ENCODE measurements around the gene CXCR3.
"Not testable (repeated sequence)": the region's sequence is repeated elsewhere in the genome, so short reads cannot be mapped to it uniquely, and the experiment has no call there.

The CXCR3 gene

DNA sequence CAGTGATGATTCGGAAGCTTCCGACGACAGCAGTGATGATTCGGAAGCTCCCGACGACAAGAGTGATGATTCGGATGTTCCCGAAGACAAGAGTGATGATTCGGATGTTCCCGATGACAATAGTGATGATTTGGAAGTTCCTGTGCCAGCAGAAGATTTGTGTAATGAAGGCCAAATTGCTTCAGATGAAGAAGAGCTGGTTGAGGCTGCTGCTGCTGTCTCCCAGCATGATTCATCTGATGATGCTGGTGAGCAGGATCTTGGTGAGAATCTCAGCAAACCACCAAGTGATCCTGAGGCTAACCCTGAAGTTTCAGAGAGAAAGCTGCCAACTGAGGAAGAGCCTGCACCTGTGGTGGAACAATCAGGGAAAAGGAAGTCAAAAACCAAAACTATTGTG, 14.2 kb downstream of the CXCR3 start:
- H3K36me3 ChIP-seq (ENCODE audit: control insufficient read depth, insufficient read depth, low read length), result no peaks in the 10 kb centered on the region
- H3K9me3 ChIP-seq (ENCODE audit: control insufficient read depth, low read length), result no peaks in the 10 kb centered on the region
- H3K4me1 ChIP-seq (ENCODE audit: control insufficient read depth, insufficient read depth, low read length), result no peaks in the 10 kb centered on the region

DNA sequence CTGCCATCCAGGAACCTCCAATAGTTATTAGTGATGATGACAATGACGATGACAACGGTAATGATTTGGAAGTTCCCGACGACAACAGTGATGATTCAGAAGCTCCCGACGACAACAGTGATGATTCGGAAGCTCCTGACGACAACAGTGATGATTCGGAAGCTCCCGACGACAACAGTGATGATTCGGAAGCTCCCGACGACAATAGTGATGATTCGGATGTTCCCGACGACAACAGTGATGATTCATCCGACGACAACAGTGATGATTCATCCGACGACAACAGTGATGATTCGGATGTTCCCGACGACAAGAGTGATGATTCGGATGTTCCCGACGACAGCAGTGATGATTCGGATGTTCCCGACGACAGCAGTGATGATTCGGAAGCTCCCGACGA, 14.7 kb downstream of the CXCR3 start:
- no peaks in the 10 kb centered on the region for H3K9me3 ChIP-seq (ENCODE audit: control insufficient read depth, low read length)
- H3K4me3 ChIP-seq (ENCODE audit: low read length), result no peak overlapping the region
- no peaks in the 10 kb centered on the region for H3K27me3 ChIP-seq (ENCODE audit: control insufficient read depth, insufficient read depth, low read length)
- no peak overlapping the region for H3K9ac ChIP-seq (ENCODE audit: low read length)
- H3K4me1 ChIP-seq (ENCODE audit: control insufficient read depth, insufficient read depth, low read length), result no peaks in the 10 kb centered on the region
- H3K36me3 ChIP-seq (ENCODE audit: control insufficient read depth, insufficient read depth, low read length), result no peaks in the 10 kb centered on the region

More for the DNA sequence above, 14.2 kb downstream of the CXCR3 start:
- H3K4me3 ChIP-seq (ENCODE audit: low read length), result no peak overlapping the region
- no peaks in the 10 kb centered on the region for H3K27me3 ChIP-seq (ENCODE audit: control insufficient read depth, insufficient read depth, low read length)
- H3K9ac ChIP-seq (ENCODE audit: low read length), result no peak overlapping the region

DNA sequence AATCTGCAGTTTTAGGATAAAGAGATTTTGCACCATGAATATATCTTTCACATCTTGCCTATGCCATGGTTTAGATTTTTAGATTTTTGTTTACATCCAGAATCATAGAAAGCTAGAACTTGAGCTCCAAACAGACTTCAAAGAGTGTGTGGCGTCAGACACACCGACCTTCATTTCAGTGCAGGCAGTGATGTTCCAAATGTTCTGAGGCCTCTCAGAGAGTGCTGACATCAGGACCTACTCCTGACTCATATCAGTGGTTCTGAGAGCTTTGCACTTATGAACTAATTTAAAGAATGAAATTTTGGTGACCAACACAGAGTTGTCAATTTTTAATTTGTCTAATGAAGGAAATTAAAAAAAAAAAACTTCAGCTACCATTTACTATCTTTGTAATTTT, 18.3 kb downstream of the CXCR3 start:
- H3K9ac ChIP-seq (ENCODE audit: low read length), result no peak overlapping the region

GRCh38 chrX:71593210-71593609, 25.1 kb downstream of the CXCR3 start:
- not testable (repeated sequence) for H3K27me3 ChIP-seq (ENCODE audit: control insufficient read depth, insufficient read depth, low read length); H3K4me3 ChIP-seq (ENCODE audit: low read length); H3K4me1 ChIP-seq (ENCODE audit: control insufficient read depth, insufficient read depth, low read length); H3K9me3 ChIP-seq (ENCODE audit: control insufficient read depth, low read length); H3K36me3 ChIP-seq (ENCODE audit: control insufficient read depth, insufficient read depth, low read length); H3K9ac ChIP-seq (ENCODE audit: low read length)

More for the DNA sequence above, 18.3 kb downstream of the CXCR3 start:
- Histone ChIP-seq H3K36me3 (ENCODE audit: control insufficient read depth, insufficient read depth, low read length) (no peaks in the 10 kb centered on the region), H3K27me3 (ENCODE audit: control insufficient read depth, insufficient read depth, low read length) (no peaks in the 10 kb centered on the region), H3K4me3 (ENCODE audit: low read length) (no peak overlapping the region), H3K9me3 (ENCODE audit: control insufficient read depth, low read length) (no peaks in the 10 kb centered on the region), H3K4me1 (ENCODE audit: control insufficient read depth, insufficient read depth, low read length) (no peaks in the 10 kb centered on the region)

DNA sequence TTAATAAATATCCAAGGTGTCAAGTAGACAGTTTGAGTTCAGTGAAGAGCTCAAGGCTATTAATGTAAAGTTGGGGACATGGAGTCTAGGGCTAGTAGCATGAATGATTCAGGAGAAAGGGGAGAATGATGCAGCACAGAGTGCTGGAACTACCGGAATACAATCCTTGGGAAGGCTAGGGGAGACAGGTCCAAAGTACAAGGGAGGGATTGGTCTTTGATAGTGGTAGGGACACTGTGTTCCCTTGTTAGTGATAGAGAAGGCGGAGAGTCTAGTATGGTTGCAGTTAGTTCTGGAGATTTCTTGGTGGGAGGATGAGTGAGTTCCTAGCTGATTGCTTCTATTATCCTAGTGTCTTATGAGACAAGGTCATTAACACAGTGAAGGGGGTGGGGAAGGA, 31.4 kb downstream of the CXCR3 start:
- H3K9ac ChIP-seq (ENCODE audit: low read length), result no peak overlapping the region
- H3K27me3 ChIP-seq (ENCODE audit: control insufficient read depth, insufficient read depth, low read length), result no peaks in the 10 kb centered on the region
- no peak overlapping the region for H3K4me3 ChIP-seq (ENCODE audit: low read length)
- no peaks in the 10 kb centered on the region for H3K9me3 ChIP-seq (ENCODE audit: control insufficient read depth, low read length)
- H3K36me3 ChIP-seq (ENCODE audit: control insufficient read depth, insufficient read depth, low read length), result no peaks in the 10 kb centered on the region
- no peaks in the 10 kb centered on the region for H3K4me1 ChIP-seq (ENCODE audit: control insufficient read depth, insufficient read depth, low read length)

DNA sequence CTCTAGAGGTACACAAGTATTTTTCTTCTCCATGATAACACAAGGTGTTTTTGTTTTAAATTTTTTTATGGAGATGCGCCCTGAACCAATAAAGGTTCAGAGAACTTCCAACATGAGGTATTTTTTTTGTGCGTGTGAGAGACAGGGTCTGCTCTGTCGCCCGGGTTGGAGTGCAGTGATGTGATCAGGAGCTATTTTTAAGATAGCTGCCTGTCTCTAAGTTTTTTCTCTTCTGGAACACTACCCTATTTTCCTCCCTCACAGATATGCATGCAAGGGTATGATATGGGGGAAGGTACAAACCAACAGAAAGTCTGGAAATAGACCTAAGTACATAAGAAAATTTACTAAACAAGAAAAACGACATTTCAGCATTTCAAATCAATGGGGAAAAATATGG, 37.1 kb downstream of the CXCR3 start:
- no peak overlapping the region for H3K9ac ChIP-seq (ENCODE audit: low read length)
- H3K27me3 ChIP-seq (ENCODE audit: control insufficient read depth, insufficient read depth, low read length), result no peaks in the 10 kb centered on the region
- no peaks in the 10 kb centered on the region for H3K36me3 ChIP-seq (ENCODE audit: control insufficient read depth, insufficient read depth, low read length)
- H3K4me1 ChIP-seq (ENCODE audit: control insufficient read depth, insufficient read depth, low read length), result no peaks in the 10 kb centered on the region
- no peaks in the 10 kb centered on the region for H3K9me3 ChIP-seq (ENCODE audit: control insufficient read depth, low read length)
- no peak overlapping the region for H3K4me3 ChIP-seq (ENCODE audit: low read length)

GRCh38 chrX:71579990-71580380, 38.3 kb downstream of the CXCR3 start:
- no peak overlapping the region for H3K9ac ChIP-seq (ENCODE audit: low read length)

DNA sequence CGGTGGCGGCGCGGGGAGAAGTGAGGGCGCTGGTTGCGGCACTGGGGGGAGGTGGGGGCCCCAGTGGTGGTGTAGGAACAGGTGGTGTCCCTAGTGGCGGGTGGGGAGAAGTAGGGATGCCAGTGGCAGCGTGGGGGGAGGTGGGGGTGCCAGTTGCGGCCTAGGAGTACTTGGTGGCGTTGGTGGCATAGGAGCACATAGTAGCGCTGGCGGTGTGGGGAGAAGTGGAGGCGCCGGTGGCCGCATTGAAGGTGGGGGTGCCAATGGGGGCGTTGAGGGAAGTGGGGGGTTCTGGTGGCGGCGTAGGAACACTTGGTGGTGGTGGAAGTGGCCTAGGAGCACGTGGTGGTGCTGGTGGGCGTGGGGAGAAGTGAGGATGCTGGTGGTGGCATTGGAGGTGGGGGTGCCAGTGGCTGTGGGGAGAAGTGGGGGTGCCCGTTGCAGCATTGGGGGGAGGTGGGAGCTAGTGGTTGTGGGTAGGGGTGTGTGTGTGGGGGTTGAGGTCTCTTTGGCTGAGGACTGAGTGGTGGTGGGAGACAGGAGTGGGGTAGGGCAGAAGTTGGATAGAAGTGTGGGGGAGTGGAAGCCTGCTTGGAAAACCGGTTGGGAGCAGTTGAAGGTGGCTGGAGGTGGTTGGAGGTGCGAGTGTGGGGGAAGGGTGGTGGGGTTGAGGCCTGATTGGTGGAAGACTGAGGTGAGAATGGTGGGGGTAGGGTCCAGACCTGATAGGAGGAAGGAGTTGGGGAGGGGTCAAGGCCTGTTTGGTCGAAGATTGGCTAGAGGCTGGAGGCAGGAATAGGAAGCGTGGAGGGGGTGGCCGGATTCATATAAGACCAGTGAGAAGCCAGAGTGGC, 38.9 kb downstream of the CXCR3 start:
- Histone ChIP-seq H3K9ac (ENCODE audit: low read length) (no peak overlapping the region), H3K4me1 (ENCODE audit: control insufficient read depth, insufficient read depth, low read length) (no peaks in the 10 kb centered on the region), H3K4me3 (ENCODE audit: low read length) (no peak overlapping the region), H3K9me3 (ENCODE audit: control insufficient read depth, low read length) (no peaks in the 10 kb centered on the region), H3K27me3 (ENCODE audit: control insufficient read depth, insufficient read depth, low read length) (no peaks in the 10 kb centered on the region), H3K36me3 (ENCODE audit: control insufficient read depth, insufficient read depth, low read length) (no peaks in the 10 kb centered on the region)

More at GRCh38 chrX:71579990-71580380, 38.3 kb downstream of the CXCR3 start:
- Histone ChIP-seq H3K36me3 (ENCODE audit: control insufficient read depth, insufficient read depth, low read length) (no peaks in the 10 kb centered on the region), H3K9me3 (ENCODE audit: control insufficient read depth, low read length) (no peaks in the 10 kb centered on the region), H3K27me3 (ENCODE audit: control insufficient read depth, insufficient read depth, low read length) (no peaks in the 10 kb centered on the region), H3K4me1 (ENCODE audit: control insufficient read depth, insufficient read depth, low read length) (no peaks in the 10 kb centered on the region), H3K4me3 (ENCODE audit: low read length) (no peak overlapping the region)

GRCh38 chrX:71578253-71579135, 39.8 kb downstream of the CXCR3 start, which contains the start of gene GCNA:
GCNA (plus strand) TSS chrX:71578437; CDS start chrX:71580822, 2,385 bp downstream.
- Histone ChIP-seq H3K9me3 (ENCODE audit: control insufficient read depth, low read length) (no peaks in the 10 kb centered on the region), H3K9ac (ENCODE audit: low read length) (no peak within 1 kb of the TSS), H3K4me1 (ENCODE audit: control insufficient read depth, insufficient read depth, low read length) (no peaks in the 10 kb centered on the region), H3K36me3 (ENCODE audit: control insufficient read depth, insufficient read depth, low read length) (no peaks in the 10 kb centered on the region), H3K27me3 (ENCODE audit: control insufficient read depth, insufficient read depth, low read length) (no peaks in the 10 kb centered on the region), H3K4me3 (ENCODE audit: low read length) (no peak within 1 kb of the TSS)

GRCh38 chrX:71577682-71578081, 40.6 kb downstream of the CXCR3 start:
- no peaks in the 10 kb centered on the region for H3K36me3 ChIP-seq (ENCODE audit: control insufficient read depth, insufficient read depth, low read length)
- no peaks in the 10 kb centered on the region for H3K9me3 ChIP-seq (ENCODE audit: control insufficient read depth, low read length)
- H3K9ac ChIP-seq (ENCODE audit: low read length), result no peak overlapping the region
- no peaks in the 10 kb centered on the region for H3K4me1 ChIP-seq (ENCODE audit: control insufficient read depth, insufficient read depth, low read length)
- H3K4me3 ChIP-seq (ENCODE audit: low read length), result no peak overlapping the region
- no peaks in the 10 kb centered on the region for H3K27me3 ChIP-seq (ENCODE audit: control insufficient read depth, insufficient read depth, low read length)

DNA sequence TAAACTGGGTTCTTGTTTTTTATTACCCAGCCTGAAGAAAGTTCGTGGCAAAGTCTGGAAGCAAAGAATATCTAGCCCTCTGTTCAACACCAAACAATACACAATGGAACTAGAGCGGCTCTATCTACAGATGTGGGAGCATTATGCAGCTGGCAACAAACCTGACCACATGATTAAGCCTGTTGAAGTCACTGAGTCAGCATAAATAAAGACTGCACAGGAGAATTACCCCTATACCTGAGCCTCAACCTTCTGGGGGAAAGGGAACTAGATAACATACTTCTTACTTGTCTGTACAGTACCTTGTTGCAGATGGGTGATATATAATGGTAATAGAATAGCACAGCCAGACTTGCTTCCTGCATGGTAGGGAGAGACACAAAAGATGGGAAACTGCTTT, 44.7 kb downstream of the CXCR3 start:
- Histone ChIP-seq H3K4me3 (ENCODE audit: low read length) (no peak overlapping the region), H3K9ac (ENCODE audit: low read length) (no peak overlapping the region), H3K9me3 (ENCODE audit: control insufficient read depth, low read length) (no peaks in the 10 kb centered on the region), H3K36me3 (ENCODE audit: control insufficient read depth, insufficient read depth, low read length) (no peaks in the 10 kb centered on the region), H3K27me3 (ENCODE audit: control insufficient read depth, insufficient read depth, low read length) (no peaks in the 10 kb centered on the region), H3K4me1 (ENCODE audit: control insufficient read depth, insufficient read depth, low read length) (no peaks in the 10 kb centered on the region)

GRCh38 chrX:71571390-71571789, 46.9 kb downstream of the CXCR3 start:
- not testable (repeated sequence) for H3K36me3 ChIP-seq (ENCODE audit: control insufficient read depth, insufficient read depth, low read length); H3K4me1 ChIP-seq (ENCODE audit: control insufficient read depth, insufficient read depth, low read length); H3K27me3 ChIP-seq (ENCODE audit: control insufficient read depth, insufficient read depth, low read length); H3K4me3 ChIP-seq (ENCODE audit: low read length); H3K9me3 ChIP-seq (ENCODE audit: control insufficient read depth, low read length); H3K9ac ChIP-seq (ENCODE audit: low read length)
